ENCODE measurements around the gene PRDM16.
"Not testable (repeated sequence)": the region's sequence is repeated elsewhere in the genome, so short reads cannot be mapped to it uniquely, and the experiment has no call there.

Gene PRDM16

DNA sequence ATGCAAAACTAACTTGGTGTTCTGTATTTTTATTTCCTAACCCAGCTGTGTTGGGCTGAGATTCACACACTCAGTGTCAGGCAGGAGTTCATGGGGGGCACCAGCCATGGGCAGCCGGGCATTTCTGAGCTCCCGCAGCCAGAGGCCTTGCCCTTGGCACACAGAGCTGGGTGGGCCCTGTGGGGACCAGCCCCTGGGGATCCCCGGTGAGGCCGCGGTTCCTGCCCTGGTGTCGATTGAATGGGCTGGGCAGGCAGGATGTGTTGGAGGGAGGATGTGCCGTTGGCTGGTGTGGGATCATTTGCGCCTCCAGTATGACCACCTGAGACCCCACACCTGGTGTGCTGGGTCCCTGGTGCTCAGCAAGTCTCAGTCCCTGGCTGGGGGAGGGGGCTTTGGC is 91.0 kb downstream of the PRDM16 start:
- TF ChIP-seq, protein P1, sequence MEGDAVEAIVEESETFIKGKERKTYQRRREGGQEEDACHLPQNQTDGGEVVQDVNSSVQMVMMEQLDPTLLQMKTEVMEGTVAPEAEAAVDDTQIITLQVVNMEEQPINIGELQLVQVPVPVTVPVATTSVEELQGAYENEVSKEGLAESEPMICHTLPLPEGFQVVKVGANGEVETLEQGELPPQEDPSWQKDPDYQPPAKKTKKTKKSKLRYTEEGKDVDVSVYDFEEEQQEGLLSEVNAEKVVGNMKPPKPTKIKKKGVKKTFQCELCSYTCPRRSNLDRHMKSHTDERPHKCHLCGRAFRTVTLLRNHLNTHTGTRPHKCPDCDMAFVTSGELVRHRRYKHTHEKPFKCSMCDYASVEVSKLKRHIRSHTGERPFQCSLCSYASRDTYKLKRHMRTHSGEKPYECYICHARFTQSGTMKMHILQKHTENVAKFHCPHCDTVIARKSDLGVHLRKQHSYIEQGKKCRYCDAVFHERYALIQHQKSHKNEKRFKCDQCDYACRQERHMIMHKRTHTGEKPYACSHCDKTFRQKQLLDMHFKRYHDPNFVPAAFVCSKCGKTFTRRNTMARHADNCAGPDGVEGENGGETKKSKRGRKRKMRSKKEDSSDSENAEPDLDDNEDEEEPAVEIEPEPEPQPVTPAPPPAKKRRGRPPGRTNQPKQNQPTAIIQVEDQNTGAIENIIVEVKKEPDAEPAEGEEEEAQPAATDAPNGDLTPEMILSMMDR (IDR thresholded peaks at IDR 0.05; ENCODE audit: borderline replicate concordance, control extremely low read depth, extremely low read depth, insufficient read depth, missing control alignments) = no peak
- in situ Hi-C loops (cut with MboI; ENCODE audit: low sequenced_read_pairs, unreplicated experiment) = no loop called here
- no peak for DNase-seq (ENCODE audit: low spot score)

DNA sequence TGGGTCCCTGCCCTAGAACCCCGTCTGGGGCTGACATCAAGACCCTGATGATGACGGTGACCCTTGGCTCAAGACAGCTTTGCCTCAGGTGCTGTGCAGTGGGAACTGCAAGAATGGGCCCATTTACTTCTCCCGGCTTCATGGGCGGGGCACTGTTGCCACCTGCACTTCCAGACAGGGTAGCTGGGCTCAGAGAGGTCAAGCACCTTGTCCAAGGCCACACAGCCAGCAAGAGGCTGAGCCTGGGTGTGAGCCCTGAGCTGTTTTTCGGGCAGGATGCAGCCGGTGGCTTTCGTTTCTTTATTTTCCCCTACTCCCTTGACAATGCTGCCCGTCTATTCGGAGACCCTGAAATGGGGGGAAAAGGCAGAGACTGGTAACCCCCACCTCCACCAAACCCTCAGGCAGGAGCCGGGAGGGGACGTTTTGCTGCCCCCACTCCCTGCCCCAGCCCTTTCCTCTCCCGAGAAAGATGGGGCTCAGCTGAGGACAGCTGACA is 91.7 kb downstream of the PRDM16 start:
- in situ Hi-C loops (cut with MboI; ENCODE audit: low sequenced_read_pairs, unreplicated experiment) = no loop called here
- no peak for DNase-seq (ENCODE audit: low spot score)
- TF ChIP-seq, protein P1 (IDR thresholded peaks at IDR 0.05; ENCODE audit: borderline replicate concordance, control extremely low read depth, extremely low read depth, insufficient read depth, missing control alignments) = no peak

DNA sequence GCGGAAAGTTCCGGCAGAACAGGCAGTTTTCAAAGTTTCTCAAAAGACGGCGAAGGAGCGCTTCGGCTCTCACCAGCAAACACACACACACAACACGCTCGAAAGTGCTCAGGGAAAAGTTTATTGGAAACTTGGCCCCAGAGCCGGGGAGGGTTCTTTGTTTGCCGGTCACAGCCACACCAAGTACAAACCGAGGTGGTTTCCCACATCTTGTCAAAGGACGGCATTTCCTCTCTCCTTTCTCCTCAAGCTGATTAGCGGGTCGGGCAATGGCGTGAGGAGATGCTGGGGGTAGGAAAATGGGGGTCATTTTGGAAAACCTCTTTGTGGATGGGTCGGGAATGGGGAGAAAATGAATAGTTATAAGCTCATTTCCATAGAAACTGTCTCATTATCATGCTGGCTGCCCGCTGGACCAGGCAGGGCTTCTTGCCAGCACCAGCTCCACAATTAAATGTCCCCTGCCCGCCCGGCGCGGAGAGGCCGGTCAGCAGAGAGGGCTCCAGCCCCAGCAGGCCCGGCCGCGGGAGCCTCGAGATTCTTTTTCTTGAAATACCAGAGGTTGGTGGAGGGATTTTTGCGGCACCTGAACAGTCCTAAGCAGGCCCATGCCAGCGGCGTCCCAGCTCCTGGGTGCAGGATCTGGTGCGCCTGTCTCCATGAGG is 92.3 kb downstream of the PRDM16 start:
- in situ Hi-C loops (cut with MboI; ENCODE audit: low sequenced_read_pairs, unreplicated experiment) = no loop called here
- TF ChIP-seq, protein P1 (IDR thresholded peaks at IDR 0.05; ENCODE audit: borderline replicate concordance, control extremely low read depth, extremely low read depth, insufficient read depth, missing control alignments) = no peak
- no peak for DNase-seq (ENCODE audit: low spot score)

DNA sequence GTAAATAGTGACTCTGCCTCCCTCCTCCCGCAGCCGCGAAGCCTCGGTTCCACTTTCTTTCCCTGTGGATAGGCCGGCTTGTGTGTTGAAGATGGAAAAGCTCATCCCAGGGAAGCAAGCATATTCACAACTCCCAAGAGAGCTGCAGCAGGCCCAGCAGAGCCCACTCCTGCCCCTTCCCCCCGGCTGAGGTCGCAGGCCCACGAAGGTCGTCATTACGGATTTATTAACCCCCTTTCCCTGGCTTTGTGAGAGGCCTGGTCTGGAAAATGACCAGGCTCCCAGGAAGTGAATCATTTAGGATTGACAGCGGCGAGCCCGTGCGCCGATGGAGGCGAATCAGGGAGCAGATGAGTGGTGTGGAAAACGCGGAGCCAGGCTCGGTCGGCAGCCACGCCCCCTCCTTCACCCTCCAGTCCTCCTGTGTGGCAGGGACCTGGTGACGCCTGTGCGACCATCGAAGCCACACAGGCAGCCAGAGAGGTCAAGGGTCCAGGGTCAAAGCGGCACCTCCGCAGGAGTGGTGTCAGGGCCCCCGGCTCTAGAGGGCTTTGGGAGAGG is 93.4 kb downstream of the PRDM16 start:
- no peak for DNase-seq (ENCODE audit: low spot score)
- in situ Hi-C loops (cut with MboI; ENCODE audit: low sequenced_read_pairs, unreplicated experiment) = no loop called here
- TF ChIP-seq, protein P1 (IDR thresholded peaks at IDR 0.05; ENCODE audit: borderline replicate concordance, control extremely low read depth, extremely low read depth, insufficient read depth, missing control alignments) = no peak

DNA sequence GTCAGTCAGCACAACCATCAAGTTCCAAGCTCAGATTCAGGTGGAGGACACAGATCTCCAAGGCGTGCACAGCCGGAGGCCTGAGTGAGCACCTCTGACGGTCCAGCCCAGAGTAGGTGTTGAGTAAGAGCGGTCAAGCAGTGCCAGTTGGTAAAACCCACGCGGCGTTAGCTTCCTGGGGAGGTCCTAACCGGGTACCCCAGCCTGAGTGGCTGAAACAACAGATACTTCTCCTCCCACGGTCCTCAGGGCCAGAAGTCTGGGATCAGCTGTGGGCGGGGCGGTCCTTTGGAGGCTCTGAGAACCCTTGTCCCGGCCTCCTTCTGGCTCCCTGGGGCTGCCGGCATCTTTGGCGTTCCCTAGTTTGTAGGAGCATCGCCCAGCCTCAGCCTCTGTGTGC is 94.4 kb downstream of the PRDM16 start:
- no peak for DNase-seq (ENCODE audit: low spot score)
- in situ Hi-C loops (cut with MboI; ENCODE audit: low sequenced_read_pairs, unreplicated experiment) = no loop called here
- TF ChIP-seq, protein P1 (IDR thresholded peaks at IDR 0.05; ENCODE audit: borderline replicate concordance, control extremely low read depth, extremely low read depth, insufficient read depth, missing control alignments) = no peak

DNA sequence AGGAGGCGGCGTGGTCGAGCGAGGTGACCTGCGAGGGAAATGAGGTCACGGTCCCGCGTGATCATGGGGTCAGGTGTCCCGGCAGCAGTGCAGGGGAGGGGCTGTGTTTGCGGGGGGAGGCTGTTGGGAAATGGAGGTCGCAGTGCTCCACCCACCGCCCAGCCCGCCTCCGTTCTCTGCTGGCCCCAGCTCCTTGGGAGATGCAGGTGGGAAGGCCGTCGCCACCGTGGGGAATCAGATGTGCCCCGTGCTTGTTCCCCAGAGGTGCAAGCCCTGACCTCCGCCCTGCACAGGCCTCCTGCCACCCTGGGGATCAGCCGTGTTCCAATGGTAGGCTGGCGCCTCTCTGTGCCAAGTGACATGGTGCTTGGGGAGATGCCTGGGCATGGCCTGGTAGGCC is 95.7 kb downstream of the PRDM16 start:
- no peak for DNase-seq (ENCODE audit: low spot score)
- TF ChIP-seq, protein P1 (IDR thresholded peaks at IDR 0.05; ENCODE audit: borderline replicate concordance, control extremely low read depth, extremely low read depth, insufficient read depth, missing control alignments) = no peak
- in situ Hi-C loops (cut with MboI; ENCODE audit: low sequenced_read_pairs, unreplicated experiment) = no loop called here

DNA sequence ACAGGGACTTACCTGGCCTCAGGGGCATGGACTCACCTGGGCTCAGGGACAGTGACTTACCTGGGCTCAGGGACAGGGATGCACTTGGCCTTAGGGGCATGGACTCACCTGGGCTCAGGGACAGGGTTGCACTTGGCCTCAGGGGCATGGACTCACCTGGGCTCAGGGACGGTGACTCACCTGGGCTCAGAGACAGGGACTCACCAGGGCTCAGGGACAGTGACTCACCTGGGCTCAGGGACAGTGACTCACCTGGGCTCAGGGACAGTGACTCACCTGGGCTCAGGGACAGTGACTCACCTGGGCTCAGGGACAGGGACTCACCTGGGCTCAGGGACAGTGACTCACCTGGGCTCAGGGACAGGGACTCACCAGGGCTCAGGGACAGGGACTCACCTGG is 96.2 kb downstream of the PRDM16 start:
- in situ Hi-C loops (cut with MboI; ENCODE audit: low sequenced_read_pairs, unreplicated experiment); DNase-seq (ENCODE audit: low spot score): not testable (repeated sequence)
